ENCODE data around the gene GDF7. TPM values are rescaled to one million over a fixed set of nuclear protein-coding genes. Genes with fewer than 3 reads are reported as not detected.

Gene GDF7
- total RNA-seq, 1 donor from 2014 or later = under 0.01 TPM

DNA sequence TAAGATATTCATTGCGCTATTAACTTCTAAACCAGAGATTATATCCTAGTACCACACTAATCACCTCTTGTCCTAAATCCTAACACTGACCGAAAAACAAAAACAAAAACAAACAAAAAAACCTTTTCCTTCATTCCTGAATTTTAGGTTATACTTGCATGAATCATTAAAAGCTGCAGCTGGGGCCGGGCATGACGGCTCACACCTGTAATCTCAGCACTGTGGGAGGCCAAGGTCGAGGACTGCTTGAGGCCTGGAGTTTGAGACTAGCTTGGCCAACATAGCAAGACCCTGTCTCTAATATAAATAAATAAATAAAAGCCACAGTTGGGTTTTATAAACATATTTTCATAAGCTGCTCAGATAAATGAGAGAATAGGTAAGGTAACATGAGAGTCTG, 60.0 kb downstream of the GDF7 start:
- Histone ChIP-seq H3K36me3 (ENCODE audit: control insufficient read depth, insufficient read depth, low read length) (no peaks in the 10 kb centered on the region), H3K27me3 (ENCODE audit: control insufficient read depth, insufficient read depth, low read length) (no peaks in the 10 kb centered on the region), H3K4me3 (ENCODE audit: low read depth, low read length) (no peak overlapping the region)
- no peak for DNase-seq (ENCODE audit: low read depth)
- FAIRE-seq = no peak
- TF ChIP-seq, protein P1, sequence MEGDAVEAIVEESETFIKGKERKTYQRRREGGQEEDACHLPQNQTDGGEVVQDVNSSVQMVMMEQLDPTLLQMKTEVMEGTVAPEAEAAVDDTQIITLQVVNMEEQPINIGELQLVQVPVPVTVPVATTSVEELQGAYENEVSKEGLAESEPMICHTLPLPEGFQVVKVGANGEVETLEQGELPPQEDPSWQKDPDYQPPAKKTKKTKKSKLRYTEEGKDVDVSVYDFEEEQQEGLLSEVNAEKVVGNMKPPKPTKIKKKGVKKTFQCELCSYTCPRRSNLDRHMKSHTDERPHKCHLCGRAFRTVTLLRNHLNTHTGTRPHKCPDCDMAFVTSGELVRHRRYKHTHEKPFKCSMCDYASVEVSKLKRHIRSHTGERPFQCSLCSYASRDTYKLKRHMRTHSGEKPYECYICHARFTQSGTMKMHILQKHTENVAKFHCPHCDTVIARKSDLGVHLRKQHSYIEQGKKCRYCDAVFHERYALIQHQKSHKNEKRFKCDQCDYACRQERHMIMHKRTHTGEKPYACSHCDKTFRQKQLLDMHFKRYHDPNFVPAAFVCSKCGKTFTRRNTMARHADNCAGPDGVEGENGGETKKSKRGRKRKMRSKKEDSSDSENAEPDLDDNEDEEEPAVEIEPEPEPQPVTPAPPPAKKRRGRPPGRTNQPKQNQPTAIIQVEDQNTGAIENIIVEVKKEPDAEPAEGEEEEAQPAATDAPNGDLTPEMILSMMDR (IDR thresholded peaks at IDR 0.05; ENCODE audit: insufficient read depth, low read length, severe bottlenecking) = no peak

DNA sequence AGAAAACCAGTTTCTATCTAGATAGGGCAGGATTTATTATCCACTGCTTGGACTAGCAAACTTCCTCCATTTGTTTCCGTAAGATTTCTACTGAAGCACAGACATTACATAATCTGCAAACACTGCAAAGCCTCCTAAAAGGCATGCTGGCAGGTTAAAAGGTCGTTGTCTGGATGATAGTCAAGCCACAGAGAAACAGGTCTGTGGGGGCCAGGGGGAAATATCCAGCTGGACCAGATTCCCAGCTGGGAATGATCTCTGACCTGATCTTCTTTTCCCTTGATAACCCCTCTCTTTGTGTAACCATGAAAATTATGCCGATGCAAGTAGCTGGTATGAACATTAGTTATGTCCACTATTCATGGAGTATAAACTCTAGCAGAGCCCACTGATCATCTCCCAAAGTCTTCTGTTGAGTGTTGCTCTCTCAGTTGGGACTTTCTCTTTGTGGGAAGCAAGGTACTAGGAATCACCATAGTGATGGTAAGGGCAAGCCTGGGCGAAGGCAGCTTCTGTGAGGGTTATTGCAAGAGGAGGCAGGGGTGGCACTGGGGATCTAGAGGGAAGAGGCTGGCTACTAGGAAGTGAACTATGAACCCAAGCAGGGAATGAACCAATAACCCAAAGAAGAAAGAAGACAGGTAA, 61.3 kb downstream of the GDF7 start:
- DNase-seq (ENCODE audit: low read depth) (peak; percentile 73), FAIRE-seq (no peak)
- TF ChIP-seq, protein P1 (IDR thresholded peaks at IDR 0.05; ENCODE audit: insufficient read depth, low read length, severe bottlenecking) = no peak
- Histone ChIP-seq H3K36me3 (ENCODE audit: control insufficient read depth, insufficient read depth, low read length) (no peaks in the 10 kb centered on the region), H3K27me3 (ENCODE audit: control insufficient read depth, insufficient read depth, low read length) (no peaks in the 10 kb centered on the region), H3K4me3 (ENCODE audit: low read depth, low read length) (no peak overlapping the region)

Other genes with a start within 250 kb of the GDF7 start
- 51.9 and 65.9 TPM in 2 replicates for gene RHOB, start 220.1 kb upstream of the GDF7 start, total RNA-seq
- 27.6 and 37.8 TPM in 2 replicates for gene HS1BP3, start 16.0 kb upstream of the GDF7 start, total RNA-seq
- 7.7 and 8.4 TPM in 2 replicates for gene LDAH, start 156.0 kb downstream of the GDF7 start, total RNA-seq